Pancreas (tissue), 10 donors: ENCODE data around the gene CRYGN. TPM values are rescaled to one million over a fixed set of nuclear protein-coding genes. Genes with fewer than 3 reads are reported as not detected.

Experiments
- ATAC-seq, 4 donors: fragments of 200-7000 bp; cut with Tn5 transposase; one replicate each; pipeline versions ENCODE4 v1.8.0 to v1.9.1; 2020; ENCODE audit warnings: mild to moderate bottlenecking in 4 of 4, moderate library complexity in 4 of 4
- DNase-seq, 6 donors: peaks; one replicate each; pipeline ENCODE4 v3.0.0-alpha.2; 2020
- FAIRE-seq: peaks from 2 replicates; lab custom pipeline; 2012; peaks lifted over from hg19 to GRCh38; lab: Jason Lieb, UNC
- H3K27ac ChIP-seq, 4 donors: fragments of 200-600 bp; sonication (generic); 1 replicate in 3 of 4; 2 replicates in 1 of 4; pipeline versions ENCODE4 v1.5.0 to v1.8.0; 2020
- H3K27me3 ChIP-seq, 4 donors: fragments of 200-600 bp; one replicate each; pipeline ENCODE4 v1.8.0; 2021
- H3K36me3 ChIP-seq, 3 donors: fragments of 200-600 bp; sonication (generic) in 1 of 3; one replicate each; pipeline versions ENCODE4 v1.5.0 to v1.8.0; 2020 to 2021
- H3K4me1 ChIP-seq, 3 donors: fragments of 200-600 bp; one replicate each; pipeline ENCODE4 v1.8.0; 2021
- H3K4me3 ChIP-seq, 4 donors: fragments of 200-600 bp; sonication (generic) in 2 of 4; one replicate each; pipeline versions ENCODE4 v1.5.0 to v1.8.0; 2020 to 2021
- H3K9me3 ChIP-seq, 4 donors: fragments of 200-600 bp; one replicate each; pipeline ENCODE4 v1.8.0; 2021
- WGBS, 2 donors: extraction: QIAGEN DNeasy Blood & Tissue Kit; methylation state at CpG; one replicate each; pipeline ENCODE4 v1.1.7; 2013; 5-methylcytosine and 5-hydroxymethylcytosine counted together
- intact Hi-C, 3 donors: fragments of 100-400 bp; cut with DNase I; formaldehyde crosslinking; loops; one replicate each; pipeline versions ENCODE4 v1.11.1 to v1.14.2; 2022
- microRNA-seq, 2 donors: library from miRNA; unstranded; fragments of <30 nt; microRNA quantifications; one replicate each; pipeline versions ENCODE4 to v1.1.0, GENCODE V29; 2019 to 2020
- polyA plus RNA-seq, 2 donors: library from polyadenylated mRNA; stranded (reverse); fragments of 200-250 nt; gene quantifications; one replicate each; pipeline ENCODE4 v1.2.3, GENCODE V29; 2013
- total RNA-seq, 6 donors: library from RNA; stranded (reverse); fragmentation: NEBNext Ultra II Directional in 4 of 6; extraction: Animal tissue kit (Norgen Biotek cat#: 25700) in 4 of 6; gene quantifications; one replicate each; pipeline versions ENCODE4 v1.2.1 to v1.2.4, GENCODE V29; 2021 to 2023
- TF ChIP-seq, protein P1 (sequence below), 4 donors: fragments of 200-600 bp; sonication (generic) in 3 of 4; IDR thresholded peaks; one replicate each; pipeline versions ENCODE4 v1.5.0 to v1.8.0; 2021; ENCODE audit warnings: antibody characterized with exemption in 4 of 4
- donor health status: healthy with polysubstance abuse.
- donor health status: DM: no; HTN: no; CAD: no; lungs with moderate emphysema.
- donor health status: DM: no; HTN: no; CAD: no.
- donor health status: control.
- donor health status: control.
- donor health status: Bipolar disorder and iron deficiency.
- donor health status: DM: yes; HTN: yes; CAD: no.
- donor health status: DM: no; HTN: no; CAD: no.
- donor health status: DM: no; HTN: no; CAD: no.
- donor health status: DM: yes; HTN: yes; CAD: no.

CRYGN gene
- total and polyA plus RNA-seq, 8 donors, result 0.07 to 0.18 (median 0.08) TPM; not detected in 4

DNA sequence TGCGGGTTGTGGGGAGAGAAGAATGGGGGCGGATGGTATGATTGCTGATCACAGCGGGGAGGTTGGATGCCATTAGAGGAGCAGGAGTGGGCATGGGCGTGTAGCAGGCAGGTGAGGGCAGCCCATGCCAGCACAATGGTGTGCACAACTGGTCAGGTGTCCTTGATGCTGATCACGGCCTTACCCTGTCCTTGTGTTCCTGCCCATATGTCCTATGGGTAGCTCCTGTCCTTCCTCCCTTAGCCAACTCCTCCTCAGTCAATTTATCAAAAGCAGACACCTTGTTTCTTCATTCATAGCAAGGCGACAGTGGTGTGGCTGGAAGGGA, 60.8 kb downstream of the CRYGN start:
- no peak for ATAC-seq
- FAIRE-seq, result no peak
- TF ChIP-seq, protein P1, sequence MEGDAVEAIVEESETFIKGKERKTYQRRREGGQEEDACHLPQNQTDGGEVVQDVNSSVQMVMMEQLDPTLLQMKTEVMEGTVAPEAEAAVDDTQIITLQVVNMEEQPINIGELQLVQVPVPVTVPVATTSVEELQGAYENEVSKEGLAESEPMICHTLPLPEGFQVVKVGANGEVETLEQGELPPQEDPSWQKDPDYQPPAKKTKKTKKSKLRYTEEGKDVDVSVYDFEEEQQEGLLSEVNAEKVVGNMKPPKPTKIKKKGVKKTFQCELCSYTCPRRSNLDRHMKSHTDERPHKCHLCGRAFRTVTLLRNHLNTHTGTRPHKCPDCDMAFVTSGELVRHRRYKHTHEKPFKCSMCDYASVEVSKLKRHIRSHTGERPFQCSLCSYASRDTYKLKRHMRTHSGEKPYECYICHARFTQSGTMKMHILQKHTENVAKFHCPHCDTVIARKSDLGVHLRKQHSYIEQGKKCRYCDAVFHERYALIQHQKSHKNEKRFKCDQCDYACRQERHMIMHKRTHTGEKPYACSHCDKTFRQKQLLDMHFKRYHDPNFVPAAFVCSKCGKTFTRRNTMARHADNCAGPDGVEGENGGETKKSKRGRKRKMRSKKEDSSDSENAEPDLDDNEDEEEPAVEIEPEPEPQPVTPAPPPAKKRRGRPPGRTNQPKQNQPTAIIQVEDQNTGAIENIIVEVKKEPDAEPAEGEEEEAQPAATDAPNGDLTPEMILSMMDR (IDR thresholded peaks at IDR 0.05), result no peak
- Histone ChIP-seq H3K4me3 (no peak overlapping the region), H3K36me3 (peaks cover 0 to 32% (median 16%) of the 10 kb centered on the region in 3 donors), H3K4me1 (no peaks in the 10 kb centered on the region), H3K27me3 (no peaks in the 10 kb centered on the region), H3K27ac (no peak overlapping the region), H3K9me3 (no peaks in the 10 kb centered on the region)
- intact Hi-C loops, result no loop called here
- WGBS, 2 donors, result 79% methylated on average over 6 of the region's 6 CpGs
- DNase-seq, result no peak

Small RNAs within 50 kb of the gene (microRNA-seq; reads per million reads assigned to microRNA genes)
- 0 reads per million in 2 donors for gene MIR3907

Other genes starting within 250 kb of the CRYGN start
- not detected for gene H2BK1, start 229.7 kb downstream of the CRYGN start, total RNA-seq
- gene H2BK1, start 229.7 kb downstream of the CRYGN start, polyA plus RNA-seq, result not detected
- 10 to 100 TPM in 4 of 6 donors, 1 to 10 TPM in 2; 7.1 to 13.6 (median 11.9) TPM for gene ABCF2, start 212.9 kb downstream of the CRYGN start, total RNA-seq
- 10 to 100 TPM in 1 of 2 donors, 1 to 10 TPM in 1; 9.7 to 10.9 TPM for gene ABCF2, start 212.9 kb downstream of the CRYGN start, polyA plus RNA-seq
- gene CHPF2, start 207.7 kb downstream of the CRYGN start, total RNA-seq, result 10 to 100 TPM; 12.8 to 27.9 (median 18.9) TPM
- gene CHPF2, start 207.7 kb downstream of the CRYGN start, polyA plus RNA-seq, result 10 to 100 TPM; 35.3 to 38.6 TPM
- 10 to 100 TPM; 13.0 to 30.8 (median 15.3) TPM for gene SMARCD3, start 191.4 kb downstream of the CRYGN start, total RNA-seq
- gene SMARCD3, start 191.4 kb downstream of the CRYGN start, polyA plus RNA-seq, result 10 to 100 TPM; 46.6 to 69.9 TPM
- gene NUB1, start 98.3 kb downstream of the CRYGN start, total RNA-seq, result 10 to 100 TPM; 23.1 to 30.6 (median 24.0) TPM
- 10 to 100 TPM; 19.5 to 23.6 TPM for gene NUB1, start 98.3 kb downstream of the CRYGN start, polyA plus RNA-seq
- 1 to 10 TPM in 3 of 6 donors, under 1 TPM in 3; 0.28 to 1.7 (median 0.90) TPM for gene WDR86, start 30.1 kb downstream of the CRYGN start, total RNA-seq
- gene WDR86, start 30.1 kb downstream of the CRYGN start, polyA plus RNA-seq, result 1 to 10 TPM in 1 of 2 donors, under 1 TPM in 1; 0.99 to 1.7 TPM
- 10 to 100 TPM; 28.6 to 48.1 (median 35.8) TPM for gene RHEB, start 79.8 kb upstream of the CRYGN start, total RNA-seq
- 10 to 100 TPM; 32.9 to 65.9 TPM for gene RHEB, start 79.8 kb upstream of the CRYGN start, polyA plus RNA-seq